ENCODE data around the gene SOX1. TPM values are rescaled to one million over a fixed set of nuclear protein-coding genes. Genes with fewer than 3 reads are reported as not detected.

Gene SOX1
- total RNA-seq, 2 experiments from 2014 or later: not detected

- DNase-seq: no peak
- H3K9me3 Mint-ChIP-seq: no peaks in the 10 kb centered on the region
- TF ChIP-seq CTCF (IDR thresholded peaks at IDR 0.05): no peak
- no peak for ATAC-seq
- H3K36me3 Mint-ChIP-seq (ENCODE audit: low read depth): no peaks in the 10 kb centered on the region
- no peak overlapping the region for H3K4me3 Mint-ChIP-seq
- no peak overlapping the region for H3K27ac Mint-ChIP-seq
- ChIA-PET POLR2A (no interaction called here), CTCF (no interaction called here)
- H3K27me3 Mint-ChIP-seq: peaks cover 46% of the 10 kb centered on the region
- intact Hi-C loops (cut with micrococcal nuclease): no loop called here
- peaks cover 2% of the 10 kb centered on the region for H3K4me1 Mint-ChIP-seq (ENCODE audit: low read depth)
Measured at GRCh38 chr13:112107289-112107688, 40.3 kb downstream of the SOX1 start.

- DNase-seq (no peak), ATAC-seq (no peak)
- no peaks in the 10 kb centered on the region for H3K9me3 Mint-ChIP-seq
- CTCF ChIA-PET: no interaction called here
- POLR2A ChIA-PET: no interaction called here
- peaks cover 44% of the 10 kb centered on the region for H3K27me3 Mint-ChIP-seq
- no peak overlapping the region for H3K27ac Mint-ChIP-seq
- TF ChIP-seq CTCF (IDR thresholded peaks at IDR 0.05): no peak
- intact Hi-C loops (cut with micrococcal nuclease): no loop called here
- peaks cover 2% of the 10 kb centered on the region for H3K4me1 Mint-ChIP-seq (ENCODE audit: low read depth)
- H3K36me3 Mint-ChIP-seq (ENCODE audit: low read depth): no peaks in the 10 kb centered on the region
- no peak overlapping the region for H3K4me3 Mint-ChIP-seq
Measured at GRCh38 chr13:112110479-112110878, 43.5 kb downstream of the SOX1 start.

- no peak overlapping the region for H3K27ac Mint-ChIP-seq
- H3K4me3 Mint-ChIP-seq: no peak overlapping the region
- H3K4me1 Mint-ChIP-seq (ENCODE audit: low read depth): peaks cover under 1% of the 10 kb centered on the region
- no peak for DNase-seq
- ATAC-seq: no peak
- intact Hi-C loops (cut with micrococcal nuclease): no loop called here
- H3K27me3 Mint-ChIP-seq: peaks cover 39% of the 10 kb centered on the region
- TF ChIP-seq CTCF (IDR thresholded peaks at IDR 0.05): no peak
- H3K36me3 Mint-ChIP-seq (ENCODE audit: low read depth): no peaks in the 10 kb centered on the region
- ChIA-PET POLR2A (no interaction called here), CTCF (no interaction called here)
- no peaks in the 10 kb centered on the region for H3K9me3 Mint-ChIP-seq
Measured at GRCh38 chr13:112111239-112111857, 44.4 kb downstream of the SOX1 start.

- CTCF ChIA-PET: no interaction called here
- ATAC-seq: no peak
Measured at GRCh38 chr13:112112534-112113276, 45.8 kb downstream of the SOX1 start.

More at GRCh38 chr13:112112534-112113276, 45.8 kb downstream of the SOX1 start:
- no peak overlapping the region for H3K27ac Mint-ChIP-seq
- no peaks in the 10 kb centered on the region for H3K36me3 Mint-ChIP-seq (ENCODE audit: low read depth)
- POLR2A ChIA-PET: no interaction called here
- no peaks in the 10 kb centered on the region for H3K9me3 Mint-ChIP-seq
- no peak overlapping the region for H3K4me3 Mint-ChIP-seq
- no peak for TF ChIP-seq CTCF (IDR thresholded peaks at IDR 0.05)
- H3K27me3 Mint-ChIP-seq: peaks cover 25% of the 10 kb centered on the region
- intact Hi-C loops (cut with micrococcal nuclease): no loop called here
- no peak for DNase-seq
- no peaks in the 10 kb centered on the region for H3K4me1 Mint-ChIP-seq (ENCODE audit: low read depth)
